Endometrial microvascular endothelial cells (primary cell): ENCODE data around the gene TCF3. TPM values are rescaled to one million over a fixed set of nuclear protein-coding genes. Genes with fewer than 3 reads are reported as not detected.
"Not testable (repeated sequence)": the region's sequence is repeated elsewhere in the genome, so short reads cannot be mapped to it uniquely, and the experiment has no call there.

Source experiments
- in situ Hi-C: cut with HindIII; loops from 2 replicates; pipeline ENCODE4 v1.10.0; 2017; ENCODE audit warnings: low sequenced_read_pairs, low pct_unique_long_range_greater_than_20kb; ENCODE audit errors: inconsistent ontology term
- total RNA-seq: library from RNA; depleted of rRNA; stranded (reverse); fragments of >200 nt; gene quantifications from one replicate; pipeline ENCODE4 v1.2.3, GENCODE V29; 2015; ENCODE audit errors: inconsistent ontology term

Gene TCF3
- 124 TPM for total RNA-seq

- in situ Hi-C loops: no loop called here
Measured at GRCh38 chr19:1652471-1653299, at the start of gene TCF3. TSS of gene TCF3 (minus strand) at chr19:1652615. CDS start at chr19:1650248, 2,367 bp downstream.

GRCh38 chr19:1700733-1701663 is 48.6 kb upstream of the TCF3 start:
- in situ Hi-C loops: no loop called here

DNA sequence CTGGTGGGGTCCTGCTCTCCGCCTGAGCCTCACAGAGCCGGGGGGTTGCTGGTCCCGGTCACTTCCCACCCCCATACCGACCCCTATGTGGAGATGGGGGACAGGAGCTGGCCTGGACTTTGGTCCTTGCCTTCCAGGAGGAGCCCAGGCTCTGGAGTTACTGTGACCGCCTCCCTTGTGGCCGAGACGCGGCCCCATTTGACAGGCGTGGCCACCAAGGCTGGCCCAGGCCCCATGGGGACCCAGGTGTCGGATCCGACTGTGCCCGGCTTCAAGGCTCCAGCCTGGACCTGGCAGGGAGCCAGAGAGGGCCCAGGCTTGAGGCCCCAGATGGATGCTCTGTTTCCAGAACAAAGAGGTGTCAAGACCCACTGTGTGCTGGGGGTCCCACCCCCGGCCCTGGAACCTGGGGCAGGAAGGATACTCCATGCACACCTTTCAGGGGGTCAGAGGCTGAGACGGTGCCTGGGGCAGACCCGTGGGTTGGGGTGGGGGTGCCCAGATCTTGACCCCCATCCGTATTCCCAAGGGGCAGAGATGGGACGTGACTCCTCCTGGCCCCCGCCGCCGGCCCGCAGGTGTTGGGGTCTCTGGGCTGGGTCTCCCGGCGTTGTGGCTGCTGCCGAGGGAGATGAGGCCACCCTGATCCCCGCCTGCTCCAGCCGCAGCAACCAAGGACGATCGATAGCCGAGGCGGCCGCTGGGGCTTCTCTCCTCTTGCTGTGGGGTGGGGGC is 47.8 kb upstream of the TCF3 start:
- in situ Hi-C loops: no loop called here

- in situ Hi-C loops: no loop called here
Measured at GRCh38 chr19:1699386-1699785, 47.0 kb upstream of the TCF3 start.

GRCh38 chr19:1698636-1699035 is 46.2 kb upstream of the TCF3 start:
- in situ Hi-C loops: no loop called here

GRCh38 chr19:1695481-1695880 is 43.1 kb upstream of the TCF3 start:
- in situ Hi-C loops: not testable (repeated sequence)

GRCh38 chr19:1691589-1692290 is 39.3 kb upstream of the TCF3 start:
- in situ Hi-C loops: no loop called here

DNA sequence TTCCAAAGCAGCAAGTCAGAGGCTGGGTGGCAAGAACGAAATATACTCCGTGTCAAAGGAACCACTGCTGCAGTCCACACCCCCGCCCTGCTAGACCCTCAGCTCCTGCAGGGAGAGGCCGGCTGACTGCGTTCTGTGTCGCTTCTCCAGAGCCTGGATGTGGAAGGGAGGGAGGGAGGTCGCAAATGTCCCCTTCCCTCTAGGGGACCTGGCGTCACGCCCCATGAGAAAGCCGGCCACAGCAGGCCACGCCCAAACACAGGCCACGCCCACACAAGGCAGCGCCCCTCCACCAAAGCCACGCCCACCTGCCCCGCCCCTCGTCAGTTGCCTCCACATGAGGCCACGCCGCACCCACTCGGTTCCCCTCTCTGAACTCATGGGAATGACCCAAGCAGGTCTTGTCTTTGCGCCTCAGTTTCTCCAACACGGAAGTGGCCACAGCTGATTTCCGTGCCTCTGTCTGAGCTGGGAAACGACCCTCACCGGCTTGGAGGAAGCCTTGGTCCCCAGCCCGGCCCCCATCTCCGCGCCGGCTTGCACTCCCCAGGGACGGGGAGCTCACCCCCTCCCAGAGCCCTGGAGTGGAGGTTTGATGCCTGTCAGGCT is 38.4 kb upstream of the TCF3 start:
- in situ Hi-C loops: no loop called here

GRCh38 chr19:1685785-1686184 is 33.4 kb upstream of the TCF3 start:
- in situ Hi-C loops: not testable (repeated sequence)

- in situ Hi-C loops: no loop called here
Measured at GRCh38 chr19:1685046-1685445, 32.6 kb upstream of the TCF3 start.

GRCh38 chr19:1684573-1684912 is 32.1 kb upstream of the TCF3 start:
- in situ Hi-C loops: no loop called here

GRCh38 chr19:1683869-1684572 is 31.6 kb upstream of the TCF3 start:
- in situ Hi-C loops: no loop called here

DNA sequence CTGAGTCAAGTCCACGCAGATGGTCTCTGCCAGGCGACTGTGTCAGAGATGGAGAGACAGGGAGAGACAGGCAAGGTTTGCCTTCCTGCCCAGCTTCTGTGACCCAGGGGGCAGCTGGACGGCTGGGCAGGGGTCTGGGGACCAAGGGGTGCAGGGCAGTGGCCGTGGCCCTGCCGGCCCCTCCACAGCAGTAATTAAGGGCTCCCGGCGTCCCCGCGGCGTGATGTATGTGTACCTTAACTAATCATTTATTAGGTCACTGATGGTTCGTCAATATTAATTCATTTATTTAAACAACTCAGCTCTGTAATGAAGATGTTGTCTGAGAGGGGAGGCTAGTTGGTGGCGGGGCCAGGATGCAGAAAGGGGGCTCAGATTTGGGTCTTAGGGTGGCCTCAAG is 28.6 kb upstream of the TCF3 start:
- in situ Hi-C loops: no loop called here

DNA sequence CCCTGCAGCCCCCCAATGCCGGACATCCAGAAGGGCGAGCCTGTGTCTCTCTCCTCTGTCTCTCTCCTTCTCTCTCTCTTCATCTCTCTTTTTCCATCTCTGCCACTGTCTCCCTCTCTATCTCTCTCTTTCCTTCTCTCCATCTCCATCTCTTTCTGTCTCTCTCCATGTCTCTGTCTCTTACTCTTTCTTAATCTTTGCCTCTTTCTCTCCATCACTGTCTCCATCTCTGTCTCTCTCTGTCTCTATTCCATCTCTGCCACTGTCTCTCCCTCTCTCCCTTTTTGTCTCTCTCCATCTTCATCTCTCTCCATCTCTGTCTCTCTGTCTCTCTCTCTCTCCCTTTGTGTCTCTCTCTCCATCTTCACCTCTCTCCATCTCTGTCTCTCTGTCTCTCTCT is 25.7 kb upstream of the TCF3 start:
- in situ Hi-C loops: no loop called here

- in situ Hi-C loops: no loop called here
Measured at GRCh38 chr19:1676351-1677266, 24.2 kb upstream of the TCF3 start.

DNA sequence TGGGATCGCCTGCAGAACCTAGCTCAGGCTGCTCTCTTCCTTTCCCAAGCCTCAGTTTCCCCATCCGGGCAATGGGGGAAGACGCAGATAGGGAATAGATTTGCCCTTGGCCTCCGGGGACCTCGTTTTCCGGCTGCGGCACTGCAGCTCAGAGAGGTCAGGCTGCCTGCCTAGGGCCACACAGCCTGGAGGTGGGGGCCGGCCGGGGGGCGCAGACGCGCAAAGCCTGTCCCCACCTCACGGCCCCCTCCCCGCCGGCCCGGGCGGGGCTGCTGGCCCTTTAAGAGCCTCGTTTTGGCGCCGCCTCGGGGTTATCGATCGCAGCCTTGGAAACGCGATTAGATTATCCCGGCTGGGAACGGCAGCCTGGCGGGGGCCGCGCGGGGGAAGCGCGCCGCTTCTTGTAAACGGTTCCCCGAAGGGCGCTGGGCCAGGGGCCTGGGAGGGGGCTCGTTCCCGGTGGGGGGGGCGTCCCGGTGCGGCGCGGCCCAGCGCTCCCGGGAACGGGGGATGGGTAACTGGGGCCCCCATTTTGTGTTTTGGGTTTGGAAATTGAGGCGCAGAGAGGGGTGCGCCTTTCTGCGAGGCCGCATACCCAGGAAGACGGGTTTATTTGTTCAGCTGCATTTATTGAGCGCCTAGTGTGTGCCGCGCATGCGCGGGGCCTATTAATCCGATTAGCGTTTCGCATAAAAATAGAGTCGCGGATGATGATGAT is 23.4 kb upstream of the TCF3 start:
- in situ Hi-C loops: no loop called here
